ENCODE results near the gene QRSL1.

Gene QRSL1

GRCh38 chr6:106677282-106677681 lies 47.9 kb downstream of the QRSL1 start:
- TF ChIP-seq, protein P1, sequence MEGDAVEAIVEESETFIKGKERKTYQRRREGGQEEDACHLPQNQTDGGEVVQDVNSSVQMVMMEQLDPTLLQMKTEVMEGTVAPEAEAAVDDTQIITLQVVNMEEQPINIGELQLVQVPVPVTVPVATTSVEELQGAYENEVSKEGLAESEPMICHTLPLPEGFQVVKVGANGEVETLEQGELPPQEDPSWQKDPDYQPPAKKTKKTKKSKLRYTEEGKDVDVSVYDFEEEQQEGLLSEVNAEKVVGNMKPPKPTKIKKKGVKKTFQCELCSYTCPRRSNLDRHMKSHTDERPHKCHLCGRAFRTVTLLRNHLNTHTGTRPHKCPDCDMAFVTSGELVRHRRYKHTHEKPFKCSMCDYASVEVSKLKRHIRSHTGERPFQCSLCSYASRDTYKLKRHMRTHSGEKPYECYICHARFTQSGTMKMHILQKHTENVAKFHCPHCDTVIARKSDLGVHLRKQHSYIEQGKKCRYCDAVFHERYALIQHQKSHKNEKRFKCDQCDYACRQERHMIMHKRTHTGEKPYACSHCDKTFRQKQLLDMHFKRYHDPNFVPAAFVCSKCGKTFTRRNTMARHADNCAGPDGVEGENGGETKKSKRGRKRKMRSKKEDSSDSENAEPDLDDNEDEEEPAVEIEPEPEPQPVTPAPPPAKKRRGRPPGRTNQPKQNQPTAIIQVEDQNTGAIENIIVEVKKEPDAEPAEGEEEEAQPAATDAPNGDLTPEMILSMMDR (IDR thresholded peaks at IDR 0.05) = no peak
- no peak overlapping the region for H3K27ac ChIP-seq

GRCh38 chr6:106684011-106684410 lies 54.6 kb downstream of the QRSL1 start:
- no peak overlapping the region for H3K4me3 ChIP-seq
- TF ChIP-seq, protein P1 (IDR thresholded peaks at IDR 0.05) = no peak
- DNase-seq (ENCODE audit: low spot score) = no peak
- no peak overlapping the region for H3K27ac ChIP-seq

More at GRCh38 chr6:106677282-106677681, 47.9 kb downstream of the QRSL1 start:
- H3K4me3 ChIP-seq = no peak overlapping the region
- no peak for DNase-seq (ENCODE audit: low spot score)

- Histone ChIP-seq H3K27ac (no peak overlapping the region), H3K4me3 (no peak overlapping the region)
- TF ChIP-seq, protein P1 (IDR thresholded peaks at IDR 0.05) = no peak
- no peak for DNase-seq (ENCODE audit: low spot score)
Measured at GRCh38 chr6:106685833-106686232, 56.5 kb downstream of the QRSL1 start.

DNA sequence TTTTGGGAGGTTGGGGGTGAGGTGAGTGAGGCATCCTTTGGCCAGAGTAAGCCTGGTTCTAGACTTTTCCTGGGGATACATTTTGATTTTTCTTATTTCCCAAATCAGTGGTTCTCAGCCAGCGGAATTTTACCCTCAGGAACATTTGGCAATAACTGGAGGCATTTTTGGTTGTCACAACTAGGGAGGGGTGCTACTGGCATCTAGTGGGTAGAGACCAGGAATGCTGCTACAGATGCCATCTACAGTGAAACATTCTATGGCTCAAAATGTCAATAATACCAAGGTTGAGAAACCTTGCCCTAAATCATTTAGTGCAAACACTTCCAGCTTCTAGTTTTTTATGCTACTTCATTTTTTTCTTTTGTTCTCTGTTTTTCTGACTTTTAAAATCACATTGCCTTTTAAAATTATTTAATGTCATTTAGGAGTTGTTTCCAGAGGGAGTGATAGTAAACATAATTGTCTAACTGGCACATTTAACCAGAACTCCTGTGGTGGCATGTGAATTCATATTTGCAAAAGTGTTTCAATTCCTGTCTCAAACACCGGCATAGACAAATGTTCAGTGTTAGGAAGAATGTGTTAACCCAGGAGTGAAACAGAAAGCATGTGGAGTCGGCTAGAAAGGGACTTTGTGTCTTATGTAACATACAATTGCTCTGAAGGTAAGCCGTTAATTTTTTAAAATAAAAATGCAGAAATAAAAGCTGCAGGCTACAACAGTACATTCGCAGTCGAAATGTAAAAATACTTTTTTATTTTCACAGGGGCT lies 59.0 kb downstream of the QRSL1 start:
- DNase-seq (ENCODE audit: low spot score) = no peak
- no peak overlapping the region for H3K27ac ChIP-seq
- TF ChIP-seq, protein P1 (IDR thresholded peaks at IDR 0.05) = no peak
- no peak overlapping the region for H3K4me3 ChIP-seq

- DNase-seq (ENCODE audit: low spot score) = no peak
- TF ChIP-seq, protein P1 (IDR thresholded peaks at IDR 0.05) = no peak
- H3K4me3 ChIP-seq = no peak overlapping the region
- H3K27ac ChIP-seq = no peak overlapping the region
Measured at GRCh38 chr6:106692112-106692818, 62.9 kb downstream of the QRSL1 start.

GRCh38 chr6:106692819-106693208 lies 63.4 kb downstream of the QRSL1 start:
- Histone ChIP-seq H3K4me3 (no peak overlapping the region), H3K27ac (no peak overlapping the region)
- no peak for DNase-seq (ENCODE audit: low spot score)
- TF ChIP-seq, protein P1 (IDR thresholded peaks at IDR 0.05) = no peak

DNA sequence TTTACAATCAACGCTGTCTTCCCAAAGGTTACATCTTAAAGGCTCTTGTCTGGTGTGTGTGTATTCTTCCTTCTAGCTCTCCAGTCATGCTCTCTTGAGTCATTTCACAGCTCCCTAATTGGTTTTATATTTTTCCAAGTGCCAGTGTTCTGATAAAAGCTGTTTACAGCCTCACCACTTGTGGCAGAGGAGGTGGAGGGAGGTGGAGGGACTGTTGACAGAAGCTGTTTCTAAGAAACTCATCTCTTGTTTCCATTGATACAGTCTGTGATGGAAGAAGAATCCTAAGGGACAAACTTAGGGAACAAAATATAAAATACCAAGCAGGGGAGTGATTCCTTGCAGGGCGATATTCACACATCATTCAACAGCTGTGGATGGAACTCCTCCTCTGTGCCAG lies 64.0 kb downstream of the QRSL1 start:
- no peak overlapping the region for H3K27ac ChIP-seq
- TF ChIP-seq, protein P1 (IDR thresholded peaks at IDR 0.05) = no peak
- DNase-seq (ENCODE audit: low spot score) = no peak
- no peak overlapping the region for H3K4me3 ChIP-seq
